PC-9 (cell line): Measurements from ENCODE around the gene PXN. TPM values are rescaled to one million over a fixed set of nuclear protein-coding genes. Genes with fewer than 3 reads are reported as not detected.

Experiments
- BruUV-seq: library from RNA; stranded (reverse); fragments of 400-500 nt; replicated peaks from 2 replicates; lab custom pipeline; 2021; lab: Mats Ljungman, UMichigan
- CTCF ChIA-PET: fragments of 300-600 bp; sonication (Branson Sonifier 250); formaldehyde crosslinking; loops from one replicate; lab custom pipeline; 2022; ENCODE audit warnings: antibody characterized with exemption; lab: Charles Lee
- POLR2A ChIA-PET: fragments of 300-600 bp; sonication (Branson Sonifier 250); formaldehyde crosslinking; loops from one replicate; lab custom pipeline; 2022; ENCODE audit warnings: antibody characterized with exemption; ENCODE audit not compliant: unreplicated experiment; lab: Charles Lee
- DNase-seq, 2 experiments: peaks; one replicate each; pipeline versions ENCODE4 v3.0.0 to v3.0.0-alpha.2; 2015 to 2022; ENCODE audit warnings: mixed read lengths in 1 of 2
- H2AFZ ChIP-seq: fragments of 200-600 bp; sonication (generic); 2 replicates; pipeline ENCODE4 v1.8.1; 2017; ENCODE audit warnings: antibody characterized with exemption
- H3F3A ChIP-seq: fragments of 200-600 bp; sonication (generic); 2 replicates; pipeline ENCODE4 v1.8.1; 2017; ENCODE audit warnings: antibody characterized with exemption, mild to moderate bottlenecking, low read depth; ENCODE audit not compliant: insufficient read depth
- H3K27ac ChIP-seq: fragments of 200-600 bp; sonication (generic); 2 replicates; pipeline ENCODE4 v1.6.1; 2016; ENCODE audit warnings: mixed run types
- H3K27me3 ChIP-seq: fragments of 200-600 bp; sonication (generic); 2 replicates; pipeline ENCODE4 v1.6.1; 2016; ENCODE audit warnings: low read depth, mixed run types; ENCODE audit not compliant: insufficient read depth
- H3K36me3 ChIP-seq: fragments of 200-600 bp; sonication (generic); 2 replicates; pipeline ENCODE4 v1.6.1; 2016; ENCODE audit warnings: low read depth, mixed run types
- H3K4me1 ChIP-seq: fragments of 200-600 bp; sonication (generic); replicated peaks from 2 replicates; pipeline ENCODE4 v1.6.1; 2016; ENCODE audit warnings: mixed run types; ENCODE audit not compliant: insufficient read depth
- H3K4me2 ChIP-seq: fragments of 200-600 bp; sonication (generic); 2 replicates; pipeline ENCODE4 v1.6.1; 2017; ENCODE audit warnings: mixed run types
- H3K4me3 ChIP-seq: fragments of 200-600 bp; sonication (generic); 2 replicates; pipeline ENCODE4 v1.6.1; 2016; ENCODE audit warnings: mixed run types
- H3K79me2 ChIP-seq: fragments of 200-600 bp; sonication (generic); 2 replicates; pipeline ENCODE4 v1.6.1; 2017; ENCODE audit warnings: low read depth, mixed run types
- H3K9me2 ChIP-seq: fragments of 200-600 bp; sonication (generic); 2 replicates; pipeline ENCODE4 v1.8.1; 2017; ENCODE audit warnings: mild to moderate bottlenecking; ENCODE audit not compliant: insufficient read depth
- H3K9me3 ChIP-seq: fragments of 200-600 bp; sonication (generic); 2 replicates; pipeline ENCODE4 v1.8.1; 2016; ENCODE audit warnings: low read depth; ENCODE audit not compliant: insufficient read depth
- H4K20me1 ChIP-seq: fragments of 200-600 bp; sonication (generic); 2 replicates; pipeline ENCODE4 v1.8.1; 2017; ENCODE audit not compliant: insufficient read depth
- EZH2 ChIP-seq: fragments of 200-600 bp; sonication (generic); IDR thresholded peaks from 2 replicates; pipeline ENCODE4 v1.8.0; 2017; ENCODE audit warnings: antibody characterized with exemption, low read depth
- intact Hi-C: fragments of 100-400 bp; cut with micrococcal nuclease; formaldehyde crosslinking; loops from one replicate; pipeline ENCODE4 v1.10.0; 2022; ENCODE audit not compliant: unreplicated experiment
- total RNA-seq: library from RNA; stranded (reverse); gene quantifications from 2 replicates; pipeline ENCODE4 v1.2.3, GENCODE V29; 2021
- TF ChIP-seq, protein P1 (sequence below): fragments of 200-600 bp; sonication (generic); conservative IDR thresholded peaks from 2 replicates; pipeline ENCODE4 v1.6.1; 2017; ENCODE audit warnings: mixed run types, antibody characterized with exemption, mild to moderate bottlenecking, moderate library complexity

Gene PXN
- total RNA-seq, 1 experiment from 2014 or later, result 218 TPM

DNA sequence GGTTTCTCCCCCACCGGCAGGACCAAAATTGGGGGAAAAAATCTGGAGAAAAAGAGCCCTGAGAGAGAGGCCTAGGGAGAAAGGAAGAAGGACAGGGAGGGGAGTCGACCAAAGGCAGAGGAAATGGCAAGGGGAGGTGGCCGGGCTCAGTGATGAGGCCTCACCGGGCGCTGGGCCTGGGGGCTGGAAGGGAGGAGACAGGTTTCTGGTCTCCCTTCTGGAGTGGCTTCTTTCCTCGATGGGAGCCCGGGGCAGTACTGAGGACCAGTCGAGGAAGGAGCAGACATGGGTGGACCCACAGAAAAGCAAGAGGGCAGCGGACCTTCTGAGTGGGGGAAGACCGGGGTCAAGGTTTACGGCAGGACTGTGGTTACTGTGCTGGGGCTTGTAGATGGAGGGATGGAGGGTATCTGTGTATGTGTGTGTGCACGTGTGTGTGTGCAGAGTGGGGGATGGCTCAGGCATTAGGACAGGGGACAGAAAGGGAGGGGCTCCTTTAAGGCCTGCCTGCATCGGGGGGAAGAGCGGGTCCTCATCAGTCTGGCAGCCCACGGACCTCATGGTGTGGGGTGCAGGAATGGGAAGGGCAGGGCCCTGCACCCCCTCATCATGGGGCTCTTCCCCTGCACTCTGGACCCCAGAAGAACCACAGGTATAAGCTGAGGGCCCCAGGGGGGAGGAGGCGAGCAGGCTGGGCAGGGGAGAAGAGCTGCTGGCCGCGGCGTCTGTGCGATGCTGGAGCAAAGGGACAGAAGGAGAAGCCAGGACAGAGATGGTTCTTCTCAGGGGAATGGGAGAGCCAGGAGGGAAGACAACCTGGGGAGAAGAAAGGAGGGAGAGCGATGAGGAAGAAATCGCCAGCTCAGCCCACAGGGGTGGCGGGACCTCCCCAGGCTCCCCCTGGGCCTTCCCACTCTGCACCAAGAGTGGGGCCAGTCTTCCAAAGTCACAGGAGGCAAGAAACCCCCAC, 49.5 kb downstream of the PXN start:
- no peak for DNase-seq
- Histone ChIP-seq H3K4me3 (no peak overlapping the region), H3K4me1 (no peaks in the 10 kb centered on the region), H3K27me3 (no peaks in the 10 kb centered on the region), H2AFZ (no peak overlapping the region), H3K79me2 (no peaks in the 10 kb centered on the region), H3K36me3 (no peaks in the 10 kb centered on the region), H3F3A (no peaks in the 10 kb centered on the region; the same call in 1 of the 2 replicates), H3K9me2 (no peaks in the 10 kb centered on the region), H3K27ac (no peak overlapping the region), H3K9me3 (no peaks in the 10 kb centered on the region), H3K4me2 (no peak overlapping the region), H4K20me1 (no peaks in the 10 kb centered on the region)
- TF ChIP-seq, protein P1, sequence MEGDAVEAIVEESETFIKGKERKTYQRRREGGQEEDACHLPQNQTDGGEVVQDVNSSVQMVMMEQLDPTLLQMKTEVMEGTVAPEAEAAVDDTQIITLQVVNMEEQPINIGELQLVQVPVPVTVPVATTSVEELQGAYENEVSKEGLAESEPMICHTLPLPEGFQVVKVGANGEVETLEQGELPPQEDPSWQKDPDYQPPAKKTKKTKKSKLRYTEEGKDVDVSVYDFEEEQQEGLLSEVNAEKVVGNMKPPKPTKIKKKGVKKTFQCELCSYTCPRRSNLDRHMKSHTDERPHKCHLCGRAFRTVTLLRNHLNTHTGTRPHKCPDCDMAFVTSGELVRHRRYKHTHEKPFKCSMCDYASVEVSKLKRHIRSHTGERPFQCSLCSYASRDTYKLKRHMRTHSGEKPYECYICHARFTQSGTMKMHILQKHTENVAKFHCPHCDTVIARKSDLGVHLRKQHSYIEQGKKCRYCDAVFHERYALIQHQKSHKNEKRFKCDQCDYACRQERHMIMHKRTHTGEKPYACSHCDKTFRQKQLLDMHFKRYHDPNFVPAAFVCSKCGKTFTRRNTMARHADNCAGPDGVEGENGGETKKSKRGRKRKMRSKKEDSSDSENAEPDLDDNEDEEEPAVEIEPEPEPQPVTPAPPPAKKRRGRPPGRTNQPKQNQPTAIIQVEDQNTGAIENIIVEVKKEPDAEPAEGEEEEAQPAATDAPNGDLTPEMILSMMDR, result no peak
- no peak for TF ChIP-seq EZH2
- intact Hi-C loops, result no loop called here
- ChIA-PET CTCF (no interaction called here), POLR2A (interaction anchor here (0.8 kb wide), 1 partner anchor 12 kb away, joined by 4 read pairs; no protein-coding TSS in a partner anchor)
- BruUV-seq, result no TSS peak

DNA sequence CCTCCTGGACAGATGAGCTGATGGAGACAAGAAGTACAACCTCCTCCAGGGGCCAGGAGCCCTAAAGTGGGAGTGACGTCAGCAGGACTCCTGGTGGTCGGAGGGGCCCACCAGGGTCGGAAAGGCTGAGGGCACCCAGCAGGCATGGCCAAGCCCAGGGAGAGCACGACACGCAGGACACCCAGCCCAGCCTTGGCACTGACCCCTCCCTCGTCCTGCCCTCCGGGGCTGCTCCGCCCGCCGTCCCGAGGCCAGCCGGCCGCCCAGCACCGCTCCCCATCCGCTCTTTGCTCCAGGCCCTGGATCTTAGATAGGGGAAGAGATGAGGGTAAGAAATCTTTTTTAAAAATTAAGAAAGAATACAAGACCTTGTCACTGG, 50.2 kb downstream of the PXN start:
- intact Hi-C loops, result no loop called here
- Histone ChIP-seq H3K4me1 (no peaks in the 10 kb centered on the region), H3K9me3 (no peaks in the 10 kb centered on the region), H3K4me3 (no peak overlapping the region), H3K79me2 (no peaks in the 10 kb centered on the region), H3K36me3 (no peaks in the 10 kb centered on the region), H3F3A (no peaks in the 10 kb centered on the region; the same call in 1 of the 2 replicates), H3K27me3 (no peaks in the 10 kb centered on the region), H2AFZ (no peak overlapping the region), H4K20me1 (no peaks in the 10 kb centered on the region), H3K9me2 (no peaks in the 10 kb centered on the region), H3K4me2 (no peak overlapping the region), H3K27ac (no peak overlapping the region)
- ChIA-PET CTCF (no interaction called here), POLR2A (interaction anchor here (0.8 kb wide), 1 partner anchor 13 kb away, joined by 4 read pairs; no protein-coding TSS in a partner anchor)
- BruUV-seq, result no TSS peak
- TF ChIP-seq, protein P1, result no peak
- no peak for TF ChIP-seq EZH2
- DNase-seq, result no peak

DNA sequence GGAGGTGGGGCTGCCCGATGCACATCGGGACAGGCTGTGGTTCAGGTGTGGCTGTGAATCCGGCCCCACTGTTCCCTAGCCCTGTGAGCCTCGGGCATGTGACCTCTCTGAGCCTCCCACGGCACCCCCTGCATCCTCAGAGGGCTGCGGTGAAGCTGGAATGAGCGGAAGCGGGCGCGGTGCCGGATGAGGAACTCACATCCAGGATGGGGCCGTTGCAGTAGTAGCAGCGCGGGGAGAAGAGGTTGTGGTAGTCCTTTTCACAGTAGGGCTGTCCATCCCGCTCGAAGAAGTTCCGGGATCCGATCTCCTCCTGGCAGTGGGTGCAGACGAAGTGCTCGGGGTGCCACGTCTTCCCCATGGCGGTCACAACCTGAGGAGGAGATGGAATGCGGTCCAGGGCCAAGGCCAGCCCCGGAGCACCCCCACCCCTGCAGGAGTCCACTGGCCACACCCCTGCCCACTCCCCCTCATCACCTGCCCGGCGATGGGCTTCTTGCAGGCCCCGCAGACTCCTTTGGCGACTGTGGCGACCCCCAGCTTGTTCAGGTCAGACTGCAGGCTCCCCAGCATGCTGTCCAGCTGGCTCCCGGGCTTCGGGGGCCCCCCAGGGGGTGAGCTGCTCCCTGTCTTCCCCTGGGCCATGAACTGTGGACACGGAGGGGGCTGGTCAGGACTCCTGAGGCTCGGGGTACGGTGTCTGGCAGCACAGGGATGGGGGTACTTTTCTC, 50.7 kb downstream of the PXN start:
- no peaks in the 10 kb centered on the region for H3K4me1 ChIP-seq
- H3F3A ChIP-seq, result no peaks in the 10 kb centered on the region; the same call in 1 of the 2 replicates
- TF ChIP-seq, protein P1, result no peak
- no peak for TF ChIP-seq EZH2
- H3K9me3 ChIP-seq, result no peaks in the 10 kb centered on the region
- ChIA-PET POLR2A (interaction anchor here (0.8 kb wide), 1 partner anchor 13 kb away, joined by 4 read pairs; no protein-coding TSS in a partner anchor), CTCF (no interaction called here)
- H2AFZ ChIP-seq, result no peak overlapping the region
- no peaks in the 10 kb centered on the region for H4K20me1 ChIP-seq
- H3K27me3 ChIP-seq, result no peaks in the 10 kb centered on the region
- no peak overlapping the region for H3K27ac ChIP-seq
- H3K36me3 ChIP-seq, result no peaks in the 10 kb centered on the region
- intact Hi-C loops, result no loop called here
- DNase-seq, result no peak
- H3K9me2 ChIP-seq, result no peaks in the 10 kb centered on the region
- H3K4me3 ChIP-seq, result no peak overlapping the region
- BruUV-seq, result no TSS peak
- no peak overlapping the region for H3K4me2 ChIP-seq
- no peaks in the 10 kb centered on the region for H3K79me2 ChIP-seq
